ENCODE measurements around the gene COL13A1. TPM values are rescaled to one million over a fixed set of nuclear protein-coding genes. Genes with fewer than 3 reads are reported as not detected.

COL13A1 gene
- total RNA-seq, 1 experiment from 2014 or later: 3.6 TPM

DNA sequence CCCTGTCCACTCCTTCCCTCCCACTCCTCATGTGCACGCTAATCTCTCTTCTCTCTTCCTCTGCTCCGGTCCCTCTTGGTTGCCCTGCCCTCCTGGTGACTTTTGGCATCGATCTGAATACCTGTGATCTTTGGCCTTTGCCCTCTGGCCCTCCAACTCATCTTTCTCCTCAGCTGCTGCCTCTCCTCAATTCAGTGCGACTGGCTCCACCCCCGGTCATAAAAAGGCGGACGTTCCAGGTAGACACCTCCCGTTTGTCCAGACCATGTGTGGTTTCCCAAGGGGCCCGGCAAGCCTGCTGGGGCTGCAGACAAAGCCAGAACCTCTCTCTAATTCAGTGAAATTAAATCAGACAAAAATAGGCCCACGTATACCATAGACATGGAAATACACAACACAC lies 96.8 kb downstream of the COL13A1 start:
- Histone ChIP-seq H3K79me1 (ENCODE audit: insufficient read depth, low read depth, low read length, poor library complexity, severe bottlenecking) (no peaks in the 10 kb centered on the region), H3K4ac (ENCODE audit: low read depth, low read length) (no peak overlapping the region), H3T11ph (ENCODE audit: low read length) (no peak overlapping the region), H2AK5ac (ENCODE audit: insufficient read length, low read length) (no peak overlapping the region), H3K4me1 (ENCODE audit: insufficient read depth, low read length) (peaks cover 5% of the 10 kb centered on the region), H2BK120ac (ENCODE audit: low read depth, low read length, poor library complexity, severe bottlenecking) (no peak overlapping the region), H3K56ac (ENCODE audit: insufficient read length, low read depth, low read length) (no peak overlapping the region), H3K14ac (ENCODE audit: insufficient read depth, low read length) (no peak overlapping the region), H3K23me2 (ENCODE audit: insufficient read length, low read depth, low read length, poor library complexity, severe bottlenecking) (no peaks in the 10 kb centered on the region), H2BK12ac (ENCODE audit: insufficient read length, low read depth, low read length) (no peak overlapping the region), H3K27me3 (ENCODE audit: insufficient read depth, low read length) (no peaks in the 10 kb centered on the region), H3K18ac (ENCODE audit: insufficient read length, low read depth, low read length) (no peak overlapping the region), H4K91ac (ENCODE audit: insufficient read length, low read depth, low read length) (no peak overlapping the region), H3K27ac (ENCODE audit: insufficient read length, low read depth, low read length) (no peak overlapping the region), H3K23ac (ENCODE audit: insufficient read length, low read depth, low read length) (no peak overlapping the region), H3K9ac (ENCODE audit: extremely low read depth, insufficient read length, low read length) (no peak overlapping the region), H3K79me2 (ENCODE audit: insufficient read depth, low read length) (no peaks in the 10 kb centered on the region), H3K9me3 (ENCODE audit: control insufficient read depth, low read depth, low read length) (no peaks in the 10 kb centered on the region), H2BK20ac (ENCODE audit: low read depth, low read length, poor library complexity, severe bottlenecking) (no peak overlapping the region), H2AFZ (ENCODE audit: low read length) (no peak overlapping the region), H4K20me1 (ENCODE audit: control insufficient read depth, insufficient read depth, insufficient read length) (no peaks in the 10 kb centered on the region), H2BK15ac (ENCODE audit: low read depth, low read length) (no peak overlapping the region), H2BK5ac (ENCODE audit: insufficient read length, low read length) (no peak overlapping the region), H4K8ac (replicated peaks; ENCODE audit: insufficient read length, low read depth, low read length) (no peak overlapping the region), H4K5ac (ENCODE audit: insufficient read length, low read depth, low read length) (no peak overlapping the region), H3K4me2 (ENCODE audit: insufficient read depth, insufficient read length, low read length) (no peak overlapping the region)
- TF ChIP-seq, protein P1, sequence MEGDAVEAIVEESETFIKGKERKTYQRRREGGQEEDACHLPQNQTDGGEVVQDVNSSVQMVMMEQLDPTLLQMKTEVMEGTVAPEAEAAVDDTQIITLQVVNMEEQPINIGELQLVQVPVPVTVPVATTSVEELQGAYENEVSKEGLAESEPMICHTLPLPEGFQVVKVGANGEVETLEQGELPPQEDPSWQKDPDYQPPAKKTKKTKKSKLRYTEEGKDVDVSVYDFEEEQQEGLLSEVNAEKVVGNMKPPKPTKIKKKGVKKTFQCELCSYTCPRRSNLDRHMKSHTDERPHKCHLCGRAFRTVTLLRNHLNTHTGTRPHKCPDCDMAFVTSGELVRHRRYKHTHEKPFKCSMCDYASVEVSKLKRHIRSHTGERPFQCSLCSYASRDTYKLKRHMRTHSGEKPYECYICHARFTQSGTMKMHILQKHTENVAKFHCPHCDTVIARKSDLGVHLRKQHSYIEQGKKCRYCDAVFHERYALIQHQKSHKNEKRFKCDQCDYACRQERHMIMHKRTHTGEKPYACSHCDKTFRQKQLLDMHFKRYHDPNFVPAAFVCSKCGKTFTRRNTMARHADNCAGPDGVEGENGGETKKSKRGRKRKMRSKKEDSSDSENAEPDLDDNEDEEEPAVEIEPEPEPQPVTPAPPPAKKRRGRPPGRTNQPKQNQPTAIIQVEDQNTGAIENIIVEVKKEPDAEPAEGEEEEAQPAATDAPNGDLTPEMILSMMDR (conservative IDR thresholded peaks at IDR 0.05): no peak
- DNase-seq: no peak
- Mint-ChIP-seq H3K27me3 (ENCODE audit: low read depth) (peaks cover 8% of the 10 kb centered on the region), H3K9me3 (no peaks in the 10 kb centered on the region), H3K36me3 (ENCODE audit: insufficient read depth in 1 of 3, low read depth in 3 of 3) (peaks cover 0 to 4% (median 0%) of the 10 kb centered on the region in 3 experiments; a peak in 2 of 7 replicates), H3K4me3 (no peak overlapping the region), H3K27ac (no peak overlapping the region; a peak in 1 of 7 replicates), H3K4me1 (peaks cover 50 to 63% of the 10 kb centered on the region in 2 experiments)
- no CpG with 5 or more reads among the region's 10 CpGs for WGBS (ENCODE audit: extremely low coverage, insufficient read length, low lambda C conversion rate)

Data from H9 (cell line).